Ovary (tissue), 10 donors: ENCODE results near the gene ITPRID2. TPM values are rescaled to one million over a fixed set of nuclear protein-coding genes. Genes with fewer than 3 reads are reported as not detected.

ENCODE experiments used
- DNase-seq, 5 donors: peaks; one replicate each; pipeline ENCODE4 v3.0.0-alpha.2; 2019 to 2020
- H3K27ac ChIP-seq, 2 donors: fragments of 200-600 bp; one replicate each; pipeline versions ENCODE4 v1.5.1 to v1.8.0; 2019 to 2022
- H3K27me3 ChIP-seq: fragments of 200-600 bp; one replicate; pipeline ENCODE4 v1.8.0; 2022
- H3K36me3 ChIP-seq: fragments of 200-600 bp; sonication (generic); one replicate; pipeline ENCODE4 v1.5.1; 2019
- H3K4me1 ChIP-seq: one replicate; pipeline ENCODE4 v1.8.1; 2013; ENCODE audit warnings: mild to moderate bottlenecking, moderate library complexity; ENCODE audit not compliant: insufficient read depth
- H3K4me3 ChIP-seq: fragments of 200-600 bp; sonication (generic); one replicate; pipeline ENCODE4 v1.5.1; 2017
- H3K9me3 ChIP-seq, 2 donors: fragments of 200-600 bp in 1 of 2; sonication (generic) in 1 of 2; one replicate each; pipeline versions ENCODE4 v1.5.1 to v1.8.1; 2013 to 2019; ENCODE audit warnings: mild to moderate bottlenecking in 1 of 2, moderate library complexity in 1 of 2
- EP300 ChIP-seq: sonication (generic); formaldehyde crosslinking; IDR thresholded peaks from one replicate; pipeline ENCODE4 v1.6.1; 2017; ENCODE audit warnings: antibody characterized with exemption
- POLR2A ChIP-seq: fragments of 450-650 bp; IDR thresholded peaks from one replicate; pipeline ENCODE4 v1.6.1; 2017; ENCODE audit warnings: antibody characterized with exemption, mild to moderate bottlenecking, moderate library complexity
- WGBS, 3 donors: extraction: QIAGEN DNeasy Blood & Tissue Kit in 1 of 3; methylation state at CpG; one replicate each; pipeline versions ENCODE4 v1.1.5 to v1.1.7; 2013 to 2017; 5-methylcytosine and 5-hydroxymethylcytosine counted together
- intact Hi-C, 4 donors: fragments of 100-400 bp; cut with DNase I; formaldehyde crosslinking; loops; one replicate each; pipeline versions ENCODE4 v1.11.0 to v1.15.1; 2022 to 2023
- long read RNA-seq, 3 donors: library from polyadenylated mRNA in 2 of 3; unstranded in 2 of 3; transcript quantifications; one replicate each; pipeline ENCODE4 v2.0.0 and lab custom pipeline, GENCODE V29; 2021 to 2026
- polyA plus RNA-seq, 2 donors: library from polyadenylated mRNA; stranded (reverse); fragments of 200-250 nt in 1 of 2; fragments of 350-450 nt in 1 of 2; fragmentation: Illumina TruSeq in 1 of 2; extraction: RNeasy Lipid Tissue Mini Kit (QIAGEN cat#74804) in 1 of 2; gene quantifications; one replicate each; pipeline ENCODE4 v1.2.3, GENCODE V29; 2013 to 2014
- total RNA-seq, 7 donors: library from RNA; depleted of rRNA in 2 of 7; stranded (reverse); fragments of >200 nt in 2 of 7; fragmentation: NEBNext Ultra II Directional in 3 of 7; extraction: Animal tissue kit (Norgen Biotek cat#: 25700) in 3 of 7; gene quantifications; one replicate each; pipeline versions ENCODE4 v1.1.0 to v1.2.4, GENCODE V29; 2016 to 2023
- TF ChIP-seq, protein P1 (sequence below), 3 donors: fragments of 450-650 bp in 2 of 3; fragments of 200-600 bp in 1 of 3; IDR thresholded peaks; one replicate each; pipeline versions ENCODE4 v1.5.1 to v1.8.0; 2016 to 2022; ENCODE audit warnings: antibody characterized with exemption in 3 of 3, mild to moderate bottlenecking in 1 of 3
- donor health status: DM: no; HTN: no; CAD: no; lungs with moderate emphysema.
- donor health status: DM: no; HTN: no; CAD: no.
- donor health status: Bipolar disorder and iron deficiency.
- donor health status: DM: yes; HTN: yes; CAD: no.
- donor health status: DM: no; HTN: no; CAD: no.
- donor health status: DM: yes; HTN: yes; CAD: no.

ITPRID2 gene
- total RNA-seq (10 to 100 TPM; 34.2 to 66.2 (median 48.6) TPM), polyA plus RNA-seq (10 to 100 TPM; 25.2 to 57.6 TPM)
- long read RNA-seq, donor 1, transcript ITPRID2-212 (2 exons, 2,526 nt) = major isoform, 6 of 40 reads
- long read RNA-seq, donor 1, partial matches to known transcripts = 33 of 40 reads
- long read RNA-seq, donor 1, other reads (novel, unspliced or antisense) = 1 of 40 reads
- long read RNA-seq, donor 2, full-length matches to known transcripts = 4 of 9 reads
- long read RNA-seq, donor 2, partial matches to known transcripts = 5 of 9 reads
- long read RNA-seq, donor 2, other reads (novel, unspliced or antisense) = 0 of 9 reads
- long read RNA-seq, donor 3, full-length matches to known transcripts = 39 of 58 reads
- long read RNA-seq, donor 3, partial matches to known transcripts = 4 of 58 reads
- long read RNA-seq, donor 3, other reads (novel, unspliced or antisense) = 15 of 58 reads

DNA sequence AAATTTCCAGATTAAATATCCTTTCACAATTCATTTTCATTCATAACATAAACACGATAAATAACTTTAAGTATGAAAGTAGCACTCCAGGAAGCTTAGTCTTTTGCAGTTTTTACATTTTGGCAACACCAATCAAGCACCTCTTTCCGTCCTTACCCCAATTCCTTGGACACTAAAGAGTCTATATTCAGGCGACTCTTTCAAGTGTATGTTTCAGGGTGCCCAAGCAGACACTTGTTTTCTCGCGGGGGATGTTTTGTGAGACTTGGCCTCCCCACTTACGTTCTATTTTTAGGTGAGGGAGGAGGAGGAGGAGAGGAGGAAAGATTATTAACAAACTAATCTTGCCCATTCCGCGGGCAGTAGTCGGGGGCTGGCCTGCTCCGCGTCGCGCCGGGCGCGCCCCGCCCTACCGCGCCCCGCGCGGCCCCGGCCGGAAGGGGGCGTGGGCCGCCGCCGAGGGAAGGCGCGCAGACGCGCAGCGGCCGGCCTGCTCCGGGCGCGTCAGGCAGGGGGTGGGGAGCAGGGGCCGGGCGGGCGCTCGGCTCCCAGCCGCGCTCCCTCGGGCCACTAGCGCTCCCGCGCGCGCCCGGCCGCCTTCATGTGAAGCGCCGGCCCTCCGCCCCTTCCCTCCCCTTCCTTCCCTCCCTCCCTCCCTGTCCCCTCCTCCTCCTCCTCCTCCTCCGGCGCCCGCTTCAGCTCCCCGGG lies at the start of gene ITPRID2:
TSS of gene ITPRID2 (plus strand) at position 473 of the 708 bp plus-strand sequence. CDS start 337 bp downstream, outside the sequence.
- Histone ChIP-seq H3K27ac (peak within 1 kb of the TSS; percentile 70 to 75), H3K36me3 (no peaks in the 10 kb centered on the region), H3K4me3 (peak within 1 kb of the TSS; percentile 74), H3K27me3 (no peaks in the 10 kb centered on the region), H3K4me1 (peaks cover 1% of the 10 kb centered on the region), H3K9me3 (no peaks in the 10 kb centered on the region)
- intact Hi-C loops = no loop called here
- DNase-seq = peak in 4 of 5 donors; percentile 71 to 86 (median 77)
- 0% methylated on average over 47 to 58 of the region's 58 CpGs for WGBS, 3 donors
- TF ChIP-seq, protein P1, sequence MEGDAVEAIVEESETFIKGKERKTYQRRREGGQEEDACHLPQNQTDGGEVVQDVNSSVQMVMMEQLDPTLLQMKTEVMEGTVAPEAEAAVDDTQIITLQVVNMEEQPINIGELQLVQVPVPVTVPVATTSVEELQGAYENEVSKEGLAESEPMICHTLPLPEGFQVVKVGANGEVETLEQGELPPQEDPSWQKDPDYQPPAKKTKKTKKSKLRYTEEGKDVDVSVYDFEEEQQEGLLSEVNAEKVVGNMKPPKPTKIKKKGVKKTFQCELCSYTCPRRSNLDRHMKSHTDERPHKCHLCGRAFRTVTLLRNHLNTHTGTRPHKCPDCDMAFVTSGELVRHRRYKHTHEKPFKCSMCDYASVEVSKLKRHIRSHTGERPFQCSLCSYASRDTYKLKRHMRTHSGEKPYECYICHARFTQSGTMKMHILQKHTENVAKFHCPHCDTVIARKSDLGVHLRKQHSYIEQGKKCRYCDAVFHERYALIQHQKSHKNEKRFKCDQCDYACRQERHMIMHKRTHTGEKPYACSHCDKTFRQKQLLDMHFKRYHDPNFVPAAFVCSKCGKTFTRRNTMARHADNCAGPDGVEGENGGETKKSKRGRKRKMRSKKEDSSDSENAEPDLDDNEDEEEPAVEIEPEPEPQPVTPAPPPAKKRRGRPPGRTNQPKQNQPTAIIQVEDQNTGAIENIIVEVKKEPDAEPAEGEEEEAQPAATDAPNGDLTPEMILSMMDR (IDR thresholded peaks at IDR 0.05) = peak in 2 of 3 donors; percentile 7 to 16
- TF ChIP-seq POLR2A (no peak), EP300 (no peak)

DNA sequence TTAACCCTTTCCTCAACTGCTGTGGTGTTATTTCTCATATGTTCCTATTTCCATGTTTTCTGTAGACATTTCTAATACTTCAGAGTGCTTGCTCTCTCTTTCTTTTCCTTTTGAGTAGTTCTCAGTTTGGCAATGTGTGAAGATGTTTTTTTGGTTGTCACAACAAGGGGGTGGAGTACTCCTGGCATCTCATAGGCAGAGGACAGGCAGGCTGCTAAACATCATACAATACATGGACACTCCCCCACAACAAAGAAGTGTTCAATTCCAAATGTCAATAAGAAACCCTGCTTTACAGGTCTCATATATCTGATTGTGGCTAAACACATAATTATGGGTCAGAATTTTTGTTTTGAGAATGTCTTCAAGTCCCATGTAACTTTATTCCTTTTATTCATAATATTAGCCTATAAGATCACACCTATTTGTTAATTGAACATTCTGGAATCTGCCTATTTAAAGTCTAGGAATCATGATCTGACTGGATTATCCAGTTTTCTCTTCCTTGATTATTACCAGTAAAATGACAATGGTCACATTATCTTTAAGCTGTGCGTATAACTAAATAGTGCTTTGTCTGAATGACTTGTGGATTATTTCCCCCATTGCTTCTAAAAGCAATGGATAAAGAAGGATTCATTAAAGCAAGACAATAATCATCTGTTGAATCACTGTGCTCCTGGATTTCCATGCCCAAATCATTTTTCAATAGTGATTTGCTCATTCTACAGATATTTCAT lies 46.8 kb upstream of the ITPRID2 start:
- Histone ChIP-seq H3K9me3 (no peaks in the 10 kb centered on the region), H3K27ac (no peak overlapping the region), H3K4me1 (no peaks in the 10 kb centered on the region), H3K27me3 (no peaks in the 10 kb centered on the region), H3K4me3 (no peak overlapping the region), H3K36me3 (no peaks in the 10 kb centered on the region)
- intact Hi-C loops = no loop called here
- 97 to 100% (median 98%) methylated on average over 1 of the region's 1 CpG for WGBS, 3 donors
- no peak for DNase-seq
- TF ChIP-seq, protein P1 (IDR thresholded peaks at IDR 0.05) = no peak
- TF ChIP-seq POLR2A = no peak
- TF ChIP-seq EP300 = no peak

DNA sequence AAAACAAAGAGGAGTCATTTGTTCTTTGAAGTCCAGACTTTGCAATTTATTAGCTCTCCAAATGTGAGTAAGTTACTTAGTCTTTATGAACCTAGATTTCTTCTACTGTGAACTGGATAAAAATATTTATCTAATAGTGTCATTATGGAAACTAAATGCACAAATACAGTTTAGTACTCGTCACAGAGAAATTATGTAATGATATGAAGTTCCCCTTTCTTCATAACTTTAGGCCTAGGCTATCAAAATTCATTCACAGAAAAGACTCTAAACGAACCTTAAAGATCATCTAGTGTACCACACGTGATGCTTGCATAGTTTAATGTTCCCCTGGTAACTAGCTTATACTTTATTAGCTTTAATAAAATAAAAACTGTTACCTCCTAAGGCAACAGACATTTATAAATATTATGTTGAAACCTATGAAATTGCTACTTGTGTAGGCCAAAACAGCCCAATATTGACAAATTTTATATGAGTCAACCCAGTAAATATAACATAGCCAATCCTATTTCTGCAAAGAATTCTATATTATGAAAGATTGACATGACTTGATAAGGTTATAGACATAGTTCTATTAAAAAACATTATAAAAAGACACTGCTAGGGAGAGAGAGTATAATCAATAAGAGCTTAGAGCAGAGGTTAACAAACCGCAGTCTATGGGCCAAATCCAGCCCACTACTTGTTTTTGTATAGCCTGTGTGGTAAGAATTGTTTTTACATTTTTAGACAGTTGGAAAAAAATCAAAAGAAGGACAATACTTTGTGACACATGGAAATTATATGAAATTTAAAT lies 44.9 kb upstream of the ITPRID2 start:
- no peak for TF ChIP-seq POLR2A
- TF ChIP-seq, protein P1 (IDR thresholded peaks at IDR 0.05) = no peak
- TF ChIP-seq EP300 = no peak
- H3K4me1 ChIP-seq = no peaks in the 10 kb centered on the region
- no peaks in the 10 kb centered on the region for H3K9me3 ChIP-seq
- intact Hi-C loops = no loop called here
- no peak overlapping the region for H3K4me3 ChIP-seq
- H3K27me3 ChIP-seq = no peaks in the 10 kb centered on the region
- H3K27ac ChIP-seq = no peak overlapping the region
- no peak for DNase-seq
- 88 to 95% (median 92%) methylated on average over 4 of the region's 4 CpGs for WGBS, 3 donors
- no peaks in the 10 kb centered on the region for H3K36me3 ChIP-seq

DNA sequence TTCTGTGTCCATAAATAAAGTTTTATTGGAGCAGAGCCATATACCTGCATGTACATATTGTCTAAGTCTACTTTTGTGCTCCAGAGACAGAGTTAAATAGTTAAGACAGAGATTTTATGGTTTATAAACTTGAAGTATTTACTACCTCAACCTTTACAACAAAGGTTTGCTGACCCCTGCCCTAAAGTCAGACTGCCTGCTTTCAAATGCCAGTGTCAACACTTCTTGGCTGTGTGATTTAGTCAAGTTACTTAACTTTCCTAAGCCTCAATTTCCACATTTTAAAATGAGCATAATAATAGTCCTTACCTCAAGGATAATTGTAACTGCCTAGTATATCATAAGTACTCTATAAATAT lies 44.4 kb upstream of the ITPRID2 start:
- TF ChIP-seq POLR2A (no peak), EP300 (no peak)
- TF ChIP-seq, protein P1 (IDR thresholded peaks at IDR 0.05) = no peak
- Histone ChIP-seq H3K36me3 (no peaks in the 10 kb centered on the region), H3K4me1 (no peaks in the 10 kb centered on the region), H3K4me3 (no peak overlapping the region), H3K27ac (no peak overlapping the region), H3K9me3 (no peaks in the 10 kb centered on the region), H3K27me3 (no peaks in the 10 kb centered on the region)
- intact Hi-C loops = no loop called here
- no peak for DNase-seq
